HFF-Myc (cell line): Measurements from ENCODE around the gene SECISBP2.
"Not testable (repeated sequence)": the region's sequence is repeated elsewhere in the genome, so short reads cannot be mapped to it uniquely, and the experiment has no call there.

ENCODE experiments used
- DNase-seq: peaks from one replicate; pipeline ENCODE4 v3.0.0-alpha.2; 2011; ENCODE audit warnings: low read depth; ENCODE audit errors: extremely low read depth
- H3K4me3 ChIP-seq: replicated peaks from 2 replicates; pipeline ENCODE4 v1.5.1; 2011; ENCODE audit warnings: low read depth, mild to moderate bottlenecking, control low read depth, low read length
- CTCF ChIP-seq: IDR thresholded peaks from 2 replicates; pipeline ENCODE4 v1.5.1; 2012; ENCODE audit warnings: mild to moderate bottlenecking, low read depth, low read length, control low read depth; ENCODE audit errors: missing control alignments

Gene SECISBP2

GRCh38 chr9:89367726-89368437 is 49.6 kb downstream of the SECISBP2 start:
- DNase-seq, result no peak
- no peak for TF ChIP-seq CTCF
- H3K4me3 ChIP-seq, result no peak overlapping the region

DNA sequence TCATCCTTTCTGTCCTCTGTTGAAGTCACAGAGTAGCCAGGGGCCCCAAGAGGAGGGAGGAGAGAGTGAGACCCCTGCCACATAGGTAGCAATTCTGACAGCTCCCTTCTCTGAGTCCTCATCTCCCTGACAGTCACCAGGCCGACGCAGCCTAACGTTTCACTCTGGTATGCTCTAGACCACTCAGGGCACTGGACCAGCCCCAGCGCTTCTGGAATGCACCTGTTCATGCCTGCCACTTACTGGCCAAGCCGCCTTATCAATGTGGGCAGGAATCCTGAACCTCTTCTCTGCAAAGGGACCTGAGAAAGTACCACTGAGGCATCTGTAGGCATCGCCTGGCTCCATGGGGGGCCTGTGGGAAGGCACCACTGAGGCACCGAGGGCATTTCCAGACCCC is 50.2 kb downstream of the SECISBP2 start:
- DNase-seq, result no peak
- TF ChIP-seq CTCF, result no peak
- no peak overlapping the region for H3K4me3 ChIP-seq

GRCh38 chr9:89368978-89369377 is 50.7 kb downstream of the SECISBP2 start:
- DNase-seq, result no peak
- no peak overlapping the region for H3K4me3 ChIP-seq
- no peak for TF ChIP-seq CTCF

DNA sequence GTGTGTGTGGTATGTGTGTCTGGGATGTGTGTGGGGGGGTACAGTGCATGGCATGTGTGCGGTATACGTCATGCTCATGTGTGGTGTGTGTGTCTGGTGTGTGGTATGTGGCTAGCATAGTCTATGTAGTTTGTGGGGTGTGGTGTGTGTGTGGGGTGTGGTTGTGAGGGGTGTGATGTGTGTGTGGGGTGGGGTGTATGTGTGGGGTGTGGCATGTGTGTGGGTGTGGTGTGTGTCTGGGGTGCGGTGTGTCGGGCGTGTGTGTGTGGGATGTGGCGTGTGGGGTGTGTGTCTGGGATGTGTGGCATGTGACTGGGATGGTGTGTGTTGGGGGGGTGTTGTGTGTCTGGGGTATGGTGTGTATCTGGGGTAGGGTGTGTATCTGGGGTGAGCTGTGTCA is 52.3 kb downstream of the SECISBP2 start:
- no peak overlapping the region for H3K4me3 ChIP-seq
- no peak for TF ChIP-seq CTCF
- no peak for DNase-seq

DNA sequence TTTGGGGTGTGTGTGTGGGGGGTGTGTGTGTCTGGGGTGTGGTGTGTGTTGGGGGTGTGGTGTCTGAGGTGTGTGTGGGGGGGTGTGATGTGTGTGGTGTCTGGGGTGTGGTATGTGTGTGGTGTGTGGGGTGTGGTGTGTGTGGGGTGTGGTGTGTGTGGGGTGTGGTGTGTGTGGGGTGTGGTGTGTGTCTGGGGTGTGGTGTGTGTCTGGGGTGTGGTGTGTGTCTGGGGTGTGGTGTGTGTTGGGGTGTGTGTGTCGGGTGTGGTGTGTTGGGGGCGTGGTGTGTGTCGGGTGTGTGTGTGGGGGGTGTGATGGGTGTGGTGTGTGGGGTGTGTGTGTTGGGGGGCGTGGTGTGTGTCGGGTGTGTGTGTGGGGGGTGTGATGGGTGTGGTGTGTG is 53.5 kb downstream of the SECISBP2 start:
- not testable (repeated sequence) for H3K4me3 ChIP-seq, DNase-seq

DNA sequence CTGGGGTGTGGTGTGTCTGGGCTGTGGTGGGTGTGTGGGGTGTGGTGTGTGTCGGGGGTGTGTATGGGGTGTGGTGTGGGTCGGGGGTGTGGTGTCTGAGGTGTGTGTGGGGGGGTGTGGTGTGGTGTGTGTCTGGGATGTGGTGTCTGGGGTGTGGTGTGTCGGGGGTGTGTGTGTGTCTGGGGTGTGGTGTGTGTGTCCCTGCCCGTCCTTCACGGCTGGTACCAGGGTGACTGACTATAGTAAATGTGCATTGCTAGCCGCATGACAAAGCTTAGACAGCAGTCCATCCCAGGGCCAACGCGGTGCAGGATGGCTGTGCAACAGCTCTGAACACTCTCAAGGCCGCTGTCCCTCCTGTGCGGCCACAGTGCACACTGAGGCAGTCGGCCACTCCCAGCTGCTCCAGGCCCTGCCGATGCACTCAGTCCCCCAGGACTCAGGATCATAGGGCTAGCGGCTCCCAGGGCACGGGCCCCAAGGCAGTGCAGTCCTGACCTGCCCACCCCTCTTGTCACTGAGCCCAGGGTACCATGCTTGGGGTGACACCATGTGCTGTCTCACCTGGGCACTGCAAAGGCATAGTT is 54.0 kb downstream of the SECISBP2 start:
- DNase-seq, result no peak
- TF ChIP-seq CTCF, result no peak
- no peak overlapping the region for H3K4me3 ChIP-seq

DNA sequence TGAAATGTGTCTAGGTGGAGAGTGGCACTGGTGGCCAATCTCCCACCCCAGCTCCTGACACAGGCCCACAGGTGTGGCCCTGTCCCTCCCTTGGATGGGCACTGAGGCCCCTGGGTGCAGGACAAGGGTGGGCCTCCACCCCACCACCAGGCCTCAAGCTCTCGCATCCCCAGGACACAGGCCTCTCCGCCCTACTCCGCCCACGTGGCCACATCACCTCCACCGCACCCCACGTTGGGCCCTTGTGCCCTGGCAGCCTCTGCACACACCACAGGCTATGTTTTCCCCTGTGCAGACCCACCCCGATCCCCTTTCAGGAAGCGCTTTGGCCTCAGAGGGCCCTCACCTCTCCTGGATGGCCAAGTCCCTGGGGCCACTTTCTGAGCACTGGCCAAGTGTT is 54.7 kb downstream of the SECISBP2 start:
- TF ChIP-seq CTCF, result no peak
- no peak for DNase-seq
- no peak overlapping the region for H3K4me3 ChIP-seq
